ENCODE results near the gene FIGN. TPM values are rescaled to one million over a fixed set of nuclear protein-coding genes. Genes with fewer than 3 reads are reported as not detected.
A peak's percentile ranks its signal among the peaks of the same experiment; 100 is the strongest.

FIGN gene, protein sequence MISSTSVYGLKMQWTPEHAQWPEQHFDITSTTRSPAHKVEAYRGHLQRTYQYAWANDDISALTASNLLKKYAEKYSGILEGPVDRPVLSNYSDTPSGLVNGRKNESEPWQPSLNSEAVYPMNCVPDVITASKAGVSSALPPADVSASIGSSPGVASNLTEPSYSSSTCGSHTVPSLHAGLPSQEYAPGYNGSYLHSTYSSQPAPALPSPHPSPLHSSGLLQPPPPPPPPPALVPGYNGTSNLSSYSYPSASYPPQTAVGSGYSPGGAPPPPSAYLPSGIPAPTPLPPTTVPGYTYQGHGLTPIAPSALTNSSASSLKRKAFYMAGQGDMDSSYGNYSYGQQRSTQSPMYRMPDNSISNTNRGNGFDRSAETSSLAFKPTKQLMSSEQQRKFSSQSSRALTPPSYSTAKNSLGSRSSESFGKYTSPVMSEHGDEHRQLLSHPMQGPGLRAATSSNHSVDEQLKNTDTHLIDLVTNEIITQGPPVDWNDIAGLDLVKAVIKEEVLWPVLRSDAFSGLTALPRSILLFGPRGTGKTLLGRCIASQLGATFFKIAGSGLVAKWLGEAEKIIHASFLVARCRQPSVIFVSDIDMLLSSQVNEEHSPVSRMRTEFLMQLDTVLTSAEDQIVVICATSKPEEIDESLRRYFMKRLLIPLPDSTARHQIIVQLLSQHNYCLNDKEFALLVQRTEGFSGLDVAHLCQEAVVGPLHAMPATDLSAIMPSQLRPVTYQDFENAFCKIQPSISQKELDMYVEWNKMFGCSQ
- polyA plus RNA-seq (2013): 29.2 and 29.8 TPM in 2 replicates

DNA sequence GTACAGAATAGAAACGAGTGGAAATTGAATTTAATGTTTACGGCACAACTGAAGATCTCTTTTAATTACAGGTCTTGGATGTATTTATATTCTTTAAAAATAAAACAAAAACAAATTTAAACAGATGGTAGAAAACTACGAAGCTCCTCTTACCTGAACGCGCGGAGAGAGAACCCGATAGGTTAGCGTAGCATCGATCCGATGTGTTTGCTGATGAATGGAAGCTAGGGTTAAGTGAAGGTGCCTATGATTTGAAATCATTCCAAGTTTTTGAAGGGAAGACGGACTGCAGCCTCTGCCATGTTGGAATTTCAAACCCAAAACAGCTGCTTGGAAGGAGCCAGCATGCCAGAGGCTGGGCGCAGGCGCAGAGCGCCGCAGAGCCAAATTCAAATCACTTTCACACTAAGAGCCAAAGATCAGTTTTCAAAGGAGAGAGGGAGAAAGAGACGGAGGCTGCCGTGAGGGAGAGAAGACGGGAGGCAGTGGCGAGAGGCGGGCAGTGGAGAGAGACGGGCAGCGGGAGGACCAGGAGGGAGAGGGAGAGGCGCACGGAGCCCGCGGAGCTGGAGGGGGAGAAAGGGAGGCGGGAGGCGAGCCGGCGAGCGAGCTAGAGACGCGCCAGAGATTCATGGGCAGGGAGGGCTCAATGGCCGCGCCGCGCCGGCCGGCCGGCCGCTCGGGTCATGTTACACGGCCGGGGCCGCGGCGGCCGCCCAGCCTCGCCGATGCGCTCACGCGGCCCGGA, at the start of gene FIGN:
FIGN (minus strand) TSS at position 324 of the 748 bp plus-strand sequence. CDS start 1,081 bp downstream, outside the sequence.
- Histone ChIP-seq H2BK12ac (ENCODE audit: low read length) (peak within 1 kb of the TSS; percentile 84), H3K4me3 (ENCODE audit: low read depth, low read length) (peak within 1 kb of the TSS; percentile 83), H3K79me2 (ENCODE audit: control insufficient read depth, insufficient read depth, low read length, poor library complexity) (peaks cover 7% of the 10 kb centered on the region), H4K91ac (ENCODE audit: low read depth, low read length) (peak within 1 kb of the TSS; percentile 93), H3K14ac (ENCODE audit: low read length) (peak within 1 kb of the TSS; percentile 85), H3K36me3 (ENCODE audit: control insufficient read depth in 1 of 2, insufficient read depth in 2 of 2, low read length in 2 of 2) (no peaks in the 10 kb centered on the region), H2AFZ (ENCODE audit: insufficient read depth, low read length, poor library complexity) (peak within 1 kb of the TSS; percentile 87), H4K12ac (ENCODE audit: low read depth, low read length) (peak within 1 kb of the TSS; percentile 82), H2BK120ac (ENCODE audit: insufficient read depth, low read length, poor library complexity) (peak within 1 kb of the TSS; percentile 92), H3K79me1 (ENCODE audit: low read length) (peaks cover 13% of the 10 kb centered on the region), H3K4ac (ENCODE audit: low read depth, low read length) (peak within 1 kb of the TSS; percentile 87), H3K9me3 (ENCODE audit: insufficient read depth, low read depth, low read length) (no peaks in the 10 kb centered on the region), H3K18ac (ENCODE audit: low read length) (peak within 1 kb of the TSS; percentile 85), H3K4me1 (ENCODE audit: control insufficient read depth in 1 of 2, insufficient read depth in 2 of 2, low read length in 2 of 2) (peaks cover 0 to 4% of the 10 kb centered on the region in 2 experiments), H3K27ac (ENCODE audit: low read depth, low read length) (peak within 1 kb of the TSS; percentile 91), H3K9ac (ENCODE audit: low read length) (peak within 1 kb of the TSS; percentile 88), H3K27me3 (ENCODE audit: insufficient read depth, low read length) (no peaks in the 10 kb centered on the region), H3K23ac (ENCODE audit: low read length) (no peak within 1 kb of the TSS), H2AK5ac (ENCODE audit: low read length) (peak within 1 kb of the TSS; percentile 40), H4K8ac (ENCODE audit: low read depth, low read length) (peak within 1 kb of the TSS; percentile 92), H3K4me2 (ENCODE audit: low read length) (peak within 1 kb of the TSS; percentile 96), H2BK5ac (ENCODE audit: low read depth, low read length, poor library complexity) (peak within 1 kb of the TSS; percentile 78)
- DNase-seq: peak; percentile 80 to 85
- WGBS (ENCODE audit: extremely low coverage, insufficient coverage, insufficient read length): no CpG with 5 or more reads among the region's 54 CpGs

- H3K79me2 ChIP-seq (ENCODE audit: control insufficient read depth, insufficient read depth, low read length, poor library complexity): no peaks in the 10 kb centered on the region
- no peak overlapping the region for H3K4ac ChIP-seq (ENCODE audit: low read depth, low read length)
- no CpG with 5 or more reads among the region's 3 CpGs for WGBS (ENCODE audit: extremely low coverage, insufficient coverage, insufficient read length)
- H4K8ac ChIP-seq (ENCODE audit: low read depth, low read length): no peak overlapping the region
- no peaks in the 10 kb centered on the region for H3K9me3 ChIP-seq (ENCODE audit: insufficient read depth, low read depth, low read length)
- H3K27me3 ChIP-seq (ENCODE audit: insufficient read depth, low read length): no peaks in the 10 kb centered on the region
- no peak overlapping the region for H2BK120ac ChIP-seq (ENCODE audit: insufficient read depth, low read length, poor library complexity)
- no peak overlapping the region for H3K9ac ChIP-seq (ENCODE audit: low read length)
- H4K91ac ChIP-seq (ENCODE audit: low read depth, low read length): no peak overlapping the region
- H2AK5ac ChIP-seq (ENCODE audit: low read length): no peak overlapping the region
- H3K4me1 ChIP-seq (ENCODE audit: control insufficient read depth in 1 of 2, insufficient read depth in 2 of 2, low read length in 2 of 2): peaks cover 0 to 3% of the 10 kb centered on the region in 2 experiments
- H3K79me1 ChIP-seq (ENCODE audit: low read length): no peaks in the 10 kb centered on the region
- no peak for DNase-seq
- H3K18ac ChIP-seq (ENCODE audit: low read length): no peak overlapping the region
- no peak overlapping the region for H3K23ac ChIP-seq (ENCODE audit: low read length)
- no peak overlapping the region for H2BK5ac ChIP-seq (ENCODE audit: low read depth, low read length, poor library complexity)
- H4K12ac ChIP-seq (ENCODE audit: low read depth, low read length): no peak overlapping the region
- H3K27ac ChIP-seq (ENCODE audit: low read depth, low read length): no peak overlapping the region
- H2AFZ ChIP-seq (ENCODE audit: insufficient read depth, low read length, poor library complexity): no peak overlapping the region
- H3K4me3 ChIP-seq (ENCODE audit: low read depth, low read length): no peak overlapping the region
- no peak overlapping the region for H3K14ac ChIP-seq (ENCODE audit: low read length)
- H3K4me2 ChIP-seq (ENCODE audit: low read length): no peak overlapping the region
- no peak overlapping the region for H2BK12ac ChIP-seq (ENCODE audit: low read length)
- H3K36me3 ChIP-seq (ENCODE audit: control insufficient read depth in 1 of 2, insufficient read depth in 2 of 2, low read length in 2 of 2): no peaks in the 10 kb centered on the region
These were observed 49.4 kb upstream of the FIGN start for GRCh38 chr2:163785162-163785561.

DNA sequence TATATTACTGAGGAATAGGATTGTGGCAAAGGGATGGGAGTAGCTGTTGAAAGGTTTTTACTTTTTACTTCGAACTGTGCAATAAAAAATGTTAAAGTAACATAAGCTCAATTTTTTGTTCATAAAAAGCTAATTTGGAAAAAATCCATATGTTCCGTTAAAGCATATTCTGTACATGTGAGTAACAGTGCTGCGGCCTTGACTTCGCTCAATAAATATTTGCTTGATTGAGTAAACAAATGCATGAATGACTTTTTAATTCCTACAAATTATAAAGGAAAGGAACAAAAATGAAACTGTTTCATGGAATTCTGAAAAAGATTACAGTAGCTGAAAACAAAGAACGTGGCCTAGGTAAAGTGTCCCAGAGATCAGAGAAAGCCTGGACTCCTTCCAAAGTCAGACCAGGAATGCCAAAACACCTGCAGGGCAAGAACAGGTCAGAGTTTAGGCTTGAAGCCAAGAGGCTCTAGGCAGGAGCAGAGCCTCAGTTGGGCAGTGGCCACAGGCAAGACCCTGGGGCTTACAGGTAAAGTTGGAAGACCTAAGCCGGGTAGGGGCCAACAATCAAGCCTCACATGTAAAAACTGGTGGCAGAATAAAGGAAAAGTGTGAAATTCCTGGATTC, 44.3 kb upstream of the FIGN start:
- H4K91ac ChIP-seq (ENCODE audit: low read depth, low read length): no peak overlapping the region
- H3K14ac ChIP-seq (ENCODE audit: low read length): no peak overlapping the region
- no peak overlapping the region for H3K4me3 ChIP-seq (ENCODE audit: low read depth, low read length)
- no peak overlapping the region for H2BK5ac ChIP-seq (ENCODE audit: low read depth, low read length, poor library complexity)
- no peak overlapping the region for H2BK12ac ChIP-seq (ENCODE audit: low read length)
- H3K79me2 ChIP-seq (ENCODE audit: control insufficient read depth, insufficient read depth, low read length, poor library complexity): no peaks in the 10 kb centered on the region
- no peaks in the 10 kb centered on the region for H3K9me3 ChIP-seq (ENCODE audit: insufficient read depth, low read depth, low read length)
- no peak overlapping the region for H2AFZ ChIP-seq (ENCODE audit: insufficient read depth, low read length, poor library complexity)
- H3K27ac ChIP-seq (ENCODE audit: low read depth, low read length): peak overlapping the region; percentile 3
- no peaks in the 10 kb centered on the region for H3K27me3 ChIP-seq (ENCODE audit: insufficient read depth, low read length)
- no peak overlapping the region for H4K12ac ChIP-seq (ENCODE audit: low read depth, low read length)
- no peak overlapping the region for H3K9ac ChIP-seq (ENCODE audit: low read length)
- WGBS (ENCODE audit: extremely low coverage, insufficient coverage, insufficient read length): no CpG with 5 or more reads among the region's 6 CpGs
- peaks cover 4% of the 10 kb centered on the region for H3K79me1 ChIP-seq (ENCODE audit: low read length)
- no peaks in the 10 kb centered on the region for H3K36me3 ChIP-seq (ENCODE audit: control insufficient read depth in 1 of 2, insufficient read depth in 2 of 2, low read length in 2 of 2)
- peaks cover 0 to 8% of the 10 kb centered on the region in 2 experiments for H3K4me1 ChIP-seq (ENCODE audit: control insufficient read depth in 1 of 2, insufficient read depth in 2 of 2, low read length in 2 of 2)
- H2AK5ac ChIP-seq (ENCODE audit: low read length): no peak overlapping the region
- peak; percentile 74 to 77 for DNase-seq
- no peak overlapping the region for H3K4ac ChIP-seq (ENCODE audit: low read depth, low read length)
- H2BK120ac ChIP-seq (ENCODE audit: insufficient read depth, low read length, poor library complexity): no peak overlapping the region
- H3K23ac ChIP-seq (ENCODE audit: low read length): no peak overlapping the region
- no peak overlapping the region for H3K4me2 ChIP-seq (ENCODE audit: low read length)
- H4K8ac ChIP-seq (ENCODE audit: low read depth, low read length): no peak overlapping the region
- H3K18ac ChIP-seq (ENCODE audit: low read length): no peak overlapping the region
